GM12801 (cell line): ENCODE results near the gene NTM.

ENCODE experiments used
- TF ChIP-seq, protein P1 (sequence below): IDR thresholded peaks from one replicate; pipeline ENCODE4 v1.5.1; 2011; ENCODE audit warnings: control low read depth; ENCODE audit not compliant: insufficient read length; ENCODE audit errors: extremely low read depth

Gene NTM

DNA sequence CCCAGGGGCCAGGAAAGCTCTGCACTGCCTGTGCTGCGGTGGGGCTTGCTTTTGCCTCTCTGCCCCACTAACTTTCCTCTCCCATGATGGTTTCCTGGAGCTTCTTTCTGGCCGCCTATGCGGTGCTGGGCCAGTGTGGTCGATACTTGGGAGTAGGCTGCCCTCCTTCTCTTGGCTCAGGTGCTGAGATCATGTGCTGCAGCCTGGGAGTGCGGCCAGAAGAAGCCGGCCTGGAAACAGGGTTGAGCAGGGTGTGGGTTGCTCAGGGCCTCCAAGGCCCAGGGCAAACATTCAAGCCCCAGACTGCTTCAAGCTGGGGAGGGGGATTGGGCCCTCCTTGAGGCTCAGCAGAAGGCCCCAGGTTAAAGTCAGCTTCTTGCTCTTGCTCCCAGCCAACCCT lies 125.0 kb downstream of the NTM start:
- TF ChIP-seq, protein P1, sequence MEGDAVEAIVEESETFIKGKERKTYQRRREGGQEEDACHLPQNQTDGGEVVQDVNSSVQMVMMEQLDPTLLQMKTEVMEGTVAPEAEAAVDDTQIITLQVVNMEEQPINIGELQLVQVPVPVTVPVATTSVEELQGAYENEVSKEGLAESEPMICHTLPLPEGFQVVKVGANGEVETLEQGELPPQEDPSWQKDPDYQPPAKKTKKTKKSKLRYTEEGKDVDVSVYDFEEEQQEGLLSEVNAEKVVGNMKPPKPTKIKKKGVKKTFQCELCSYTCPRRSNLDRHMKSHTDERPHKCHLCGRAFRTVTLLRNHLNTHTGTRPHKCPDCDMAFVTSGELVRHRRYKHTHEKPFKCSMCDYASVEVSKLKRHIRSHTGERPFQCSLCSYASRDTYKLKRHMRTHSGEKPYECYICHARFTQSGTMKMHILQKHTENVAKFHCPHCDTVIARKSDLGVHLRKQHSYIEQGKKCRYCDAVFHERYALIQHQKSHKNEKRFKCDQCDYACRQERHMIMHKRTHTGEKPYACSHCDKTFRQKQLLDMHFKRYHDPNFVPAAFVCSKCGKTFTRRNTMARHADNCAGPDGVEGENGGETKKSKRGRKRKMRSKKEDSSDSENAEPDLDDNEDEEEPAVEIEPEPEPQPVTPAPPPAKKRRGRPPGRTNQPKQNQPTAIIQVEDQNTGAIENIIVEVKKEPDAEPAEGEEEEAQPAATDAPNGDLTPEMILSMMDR, result no peak

DNA sequence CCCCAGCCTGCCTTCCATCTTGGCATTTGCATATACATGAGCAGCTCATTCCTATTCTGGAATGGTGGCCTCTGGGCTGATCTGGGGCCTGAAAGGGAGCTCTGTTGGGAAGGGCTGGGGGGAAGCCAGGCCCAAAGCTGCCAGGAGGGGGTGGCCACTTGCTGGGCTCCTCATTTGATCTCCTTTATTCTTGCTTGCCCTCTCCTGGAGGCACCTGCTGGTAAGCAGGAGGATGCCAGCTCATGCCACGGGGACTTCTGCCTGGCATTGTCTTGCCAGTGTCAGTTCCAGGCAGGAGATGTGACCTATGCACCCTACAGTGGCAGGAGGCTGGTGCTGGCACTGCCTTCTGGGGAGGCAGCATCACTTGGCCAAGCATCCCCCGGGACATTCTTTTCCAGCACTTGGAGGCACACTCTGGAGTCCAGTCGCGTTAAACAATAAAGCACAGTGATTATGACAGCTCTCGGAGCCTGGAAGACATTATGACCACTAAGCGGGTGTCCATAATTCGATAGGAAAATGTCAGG lies 128.3 kb downstream of the NTM start:
- TF ChIP-seq, protein P1, result no peak

DNA sequence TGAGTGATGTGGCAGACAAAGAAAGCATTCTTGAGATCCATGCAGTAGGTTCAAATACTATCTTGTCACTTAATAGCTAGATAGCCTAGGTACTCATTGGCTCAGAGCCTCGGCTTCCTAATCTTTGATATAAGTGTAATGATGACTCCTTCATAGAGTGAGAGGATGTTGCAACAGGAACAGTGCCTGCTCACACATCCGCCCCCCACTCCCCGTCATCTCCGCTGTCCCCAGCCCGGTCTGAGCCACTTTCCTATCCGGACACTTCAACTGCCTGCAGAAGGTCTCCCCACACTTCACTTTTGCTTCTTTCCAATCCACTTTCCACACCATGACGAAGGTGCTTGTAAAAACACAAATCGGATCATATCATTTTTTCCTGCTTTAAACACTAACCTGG lies 128.8 kb downstream of the NTM start:
- TF ChIP-seq, protein P1, result no peak

DNA sequence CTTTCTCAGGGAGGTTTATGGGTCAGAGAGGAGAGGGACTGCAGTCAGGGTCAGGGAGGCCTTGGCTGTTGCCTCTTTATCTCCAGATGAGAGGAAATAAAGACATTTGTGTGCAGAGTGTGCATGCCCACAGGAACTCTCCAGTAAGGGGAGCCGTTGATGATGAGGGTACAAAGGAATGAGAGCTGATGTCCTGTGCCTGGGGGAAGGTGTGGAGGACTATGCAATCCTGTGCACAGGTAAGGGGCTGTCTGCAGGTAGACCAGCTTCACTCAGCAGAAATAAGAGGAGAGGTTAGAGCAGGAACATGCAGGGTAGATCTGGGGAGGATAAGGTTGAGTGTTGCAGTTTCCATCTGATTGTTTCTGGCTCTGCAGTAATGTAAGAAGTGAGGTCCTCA lies 132.6 kb downstream of the NTM start:
- TF ChIP-seq, protein P1, result no peak

DNA sequence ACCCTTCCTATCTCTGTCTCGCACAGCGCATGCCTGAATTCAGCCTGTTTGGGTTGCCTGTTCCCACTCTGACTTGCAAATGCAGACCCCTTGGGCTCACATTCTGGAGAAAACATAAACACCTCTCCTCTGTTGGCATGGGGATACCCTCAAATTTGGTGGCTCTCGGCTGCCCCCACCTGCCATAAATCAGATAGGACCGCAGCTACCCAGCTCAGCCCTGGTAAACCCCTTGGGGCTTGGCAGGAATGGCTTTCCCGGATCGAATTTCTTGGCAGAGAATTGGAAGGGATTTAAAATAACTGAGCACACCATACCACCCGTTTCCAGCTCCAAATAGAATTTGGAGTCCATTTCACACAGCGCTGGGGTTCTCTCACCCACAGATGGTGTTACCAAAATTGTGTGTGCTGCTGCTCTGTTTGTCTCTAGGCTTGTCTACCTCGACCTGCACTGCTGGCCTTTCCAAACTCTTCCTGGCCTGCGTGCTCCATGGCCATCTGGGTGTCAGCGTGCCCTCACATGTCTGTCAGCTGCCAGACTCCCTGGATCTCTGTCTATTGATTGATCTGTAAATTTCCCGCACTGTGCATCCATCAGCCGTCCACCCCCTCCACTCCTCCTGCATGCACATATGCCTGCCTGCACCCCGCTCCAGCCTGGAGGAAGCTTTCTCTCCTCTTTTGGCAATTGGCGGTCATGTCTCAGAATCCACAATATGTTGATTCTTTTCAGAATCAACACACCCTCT lies 134.0 kb downstream of the NTM start:
- TF ChIP-seq, protein P1, result no peak

DNA sequence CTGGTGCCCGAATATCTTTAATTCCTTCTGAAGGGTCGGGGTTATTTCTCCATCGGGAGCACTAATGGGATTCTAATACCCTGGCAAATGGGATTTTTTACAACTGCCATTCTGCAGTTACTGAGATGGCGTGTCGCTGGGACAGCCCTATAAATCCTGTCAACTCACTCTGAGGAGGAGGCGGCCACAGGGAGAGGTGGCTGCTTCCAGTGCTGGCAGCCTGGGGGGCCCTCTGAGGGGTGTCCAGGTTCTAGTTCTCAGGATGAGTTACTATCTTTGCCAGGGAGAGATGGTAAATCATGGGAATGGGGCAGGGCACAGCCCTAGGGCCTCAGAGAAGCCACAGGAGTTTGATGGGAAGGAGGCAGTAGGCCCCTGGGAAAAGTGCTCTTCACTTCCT lies 135.9 kb downstream of the NTM start:
- TF ChIP-seq, protein P1, result no peak

DNA sequence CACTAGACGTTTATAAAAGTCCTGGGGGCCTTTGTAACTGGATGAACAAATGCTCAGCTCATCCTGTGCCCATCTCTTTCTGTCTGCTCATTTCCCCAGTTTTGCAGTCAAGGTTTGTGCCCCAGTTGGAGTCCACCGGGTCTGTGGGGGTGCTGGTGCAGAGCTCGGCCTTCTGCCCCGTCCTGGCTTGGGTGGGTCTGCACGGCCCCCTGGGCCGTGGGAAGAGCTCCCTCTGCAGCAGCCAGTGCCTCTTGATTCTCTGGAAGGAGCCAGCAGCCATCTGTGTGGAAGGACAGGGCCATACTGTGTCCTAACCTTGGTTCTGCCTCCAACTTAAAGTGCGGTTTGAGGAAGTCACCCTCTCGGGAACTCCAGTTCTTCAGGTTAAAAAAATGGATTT lies 140.2 kb downstream of the NTM start:
- TF ChIP-seq, protein P1, result no peak
